ENCODE results near the gene ANKHD1. TPM values are rescaled to one million over a fixed set of nuclear protein-coding genes. Genes with fewer than 3 reads are reported as not detected.

The ANKHD1 gene
- total and polyA plus RNA-seq, 2 donors (not counting 1 experiment from before 2014, with no cell fraction given) = 45.4 to 74.5 TPM

GRCh38 chr5:140567871-140568270 is 166.2 kb downstream of the ANKHD1 start:
- Histone ChIP-seq H3K4me3 (replicated peaks in 1 of 4; ENCODE audit: control extremely low read depth in 1 of 4, insufficient read depth in 1 of 4, low read depth in 3 of 4, low read length in 4 of 4) (no peak overlapping the region), H3K36me3 (ENCODE audit: control insufficient read depth, insufficient read depth, low read length) (peaks cover 21% of the 10 kb centered on the region)

GRCh38 chr5:140568443-140569063 is 166.9 kb downstream of the ANKHD1 start:
- Histone ChIP-seq H3K36me3 (ENCODE audit: control insufficient read depth, insufficient read depth, low read length) (peaks cover 21% of the 10 kb centered on the region), H3K9me3 (ENCODE audit: control insufficient read depth, insufficient read depth, low read depth, low read length) (no peaks in the 10 kb centered on the region), H3K27me3 (ENCODE audit: control insufficient read depth, insufficient read depth, low read length) (no peaks in the 10 kb centered on the region), H4K20me1 (ENCODE audit: control insufficient read depth, extremely low read depth, insufficient read depth, low read length) (no peaks in the 10 kb centered on the region), H3K27ac (ENCODE audit: insufficient read depth, low read length) (no peak overlapping the region), H2AFZ (ENCODE audit: low read length) (no peak overlapping the region), H3K4me3 (replicated peaks in 1 of 4; ENCODE audit: control extremely low read depth in 1 of 4, insufficient read depth in 1 of 4, low read depth in 3 of 4, low read length in 4 of 4) (no peak overlapping the region), H3K4me1 (ENCODE audit: control insufficient read depth, extremely low read depth, insufficient read depth, low read length) (peaks cover 10% of the 10 kb centered on the region), H3K79me2 (ENCODE audit: control insufficient read depth, insufficient read depth, low read length) (peaks cover 29% of the 10 kb centered on the region), H3K4me2 (ENCODE audit: extremely low read depth, insufficient read depth, low read length) (no peak overlapping the region), H3K9ac (ENCODE audit: insufficient read depth, low read length) (peak overlapping the region; percentile 5)
- no peak for DNase-seq (ENCODE audit: low read depth in 2 of 2)
- TF ChIP-seq EZH2 (IDR thresholded peaks at IDR 0.05; ENCODE audit: low read length, missing control alignments) (no peak), CTCF (conservative IDR thresholded peaks at IDR 0.05 in 1 of 2, IDR thresholded peaks at IDR 0.05 in 1 of 2; ENCODE audit: low read depth in 1 of 2, low read length in 2 of 2) (no peak)

More at GRCh38 chr5:140567871-140568270, 166.2 kb downstream of the ANKHD1 start:
- no peak overlapping the region for H3K4me2 ChIP-seq (ENCODE audit: extremely low read depth, insufficient read depth, low read length)
- H3K9me3 ChIP-seq (ENCODE audit: control insufficient read depth, insufficient read depth, low read depth, low read length) = no peaks in the 10 kb centered on the region
- H4K20me1 ChIP-seq (ENCODE audit: control insufficient read depth, extremely low read depth, insufficient read depth, low read length) = no peaks in the 10 kb centered on the region
- no peak overlapping the region for H2AFZ ChIP-seq (ENCODE audit: low read length)
- peaks cover 12% of the 10 kb centered on the region for H3K4me1 ChIP-seq (ENCODE audit: control insufficient read depth, extremely low read depth, insufficient read depth, low read length)
- H3K79me2 ChIP-seq (ENCODE audit: control insufficient read depth, insufficient read depth, low read length) = peaks cover 29% of the 10 kb centered on the region
- no peak overlapping the region for H3K27ac ChIP-seq (ENCODE audit: insufficient read depth, low read length)
- TF ChIP-seq EZH2 (IDR thresholded peaks at IDR 0.05; ENCODE audit: low read length, missing control alignments) = no peak
- TF ChIP-seq CTCF (conservative IDR thresholded peaks at IDR 0.05 in 1 of 2, IDR thresholded peaks at IDR 0.05 in 1 of 2; ENCODE audit: low read depth in 1 of 2, low read length in 2 of 2) = no peak
- H3K27me3 ChIP-seq (ENCODE audit: control insufficient read depth, insufficient read depth, low read length) = no peaks in the 10 kb centered on the region
- DNase-seq (ENCODE audit: low read depth in 2 of 2) = no peak
- no peak overlapping the region for H3K9ac ChIP-seq (ENCODE audit: insufficient read depth, low read length)

GRCh38 chr5:140569197-140569596 is 167.6 kb downstream of the ANKHD1 start:
- peak overlapping the region; percentile 51 for H3K4me2 ChIP-seq (ENCODE audit: extremely low read depth, insufficient read depth, low read length)

More at GRCh38 chr5:140569197-140569596, 167.6 kb downstream of the ANKHD1 start:
- peaks cover 29% of the 10 kb centered on the region for H3K79me2 ChIP-seq (ENCODE audit: control insufficient read depth, insufficient read depth, low read length)
- TF ChIP-seq CTCF (conservative IDR thresholded peaks at IDR 0.05 in 1 of 2, IDR thresholded peaks at IDR 0.05 in 1 of 2; ENCODE audit: low read depth in 1 of 2, low read length in 2 of 2) (no peak), EZH2 (IDR thresholded peaks at IDR 0.05; ENCODE audit: low read length, missing control alignments) (no peak)
- H3K36me3 ChIP-seq (ENCODE audit: control insufficient read depth, insufficient read depth, low read length) = peaks cover 21% of the 10 kb centered on the region
- H3K4me3 ChIP-seq (replicated peaks in 1 of 4; ENCODE audit: control extremely low read depth in 1 of 4, insufficient read depth in 1 of 4, low read depth in 3 of 4, low read length in 4 of 4) = no peak overlapping the region
- H4K20me1 ChIP-seq (ENCODE audit: control insufficient read depth, extremely low read depth, insufficient read depth, low read length) = no peaks in the 10 kb centered on the region
- H3K27me3 ChIP-seq (ENCODE audit: control insufficient read depth, insufficient read depth, low read length) = no peaks in the 10 kb centered on the region
- no peak overlapping the region for H3K9ac ChIP-seq (ENCODE audit: insufficient read depth, low read length)
- DNase-seq (ENCODE audit: low read depth in 2 of 2) = no peak
- H2AFZ ChIP-seq (ENCODE audit: low read length) = no peak overlapping the region
- H3K27ac ChIP-seq (ENCODE audit: insufficient read depth, low read length) = no peak overlapping the region
- no peaks in the 10 kb centered on the region for H3K9me3 ChIP-seq (ENCODE audit: control insufficient read depth, insufficient read depth, low read depth, low read length)
- peaks cover 9% of the 10 kb centered on the region for H3K4me1 ChIP-seq (ENCODE audit: control insufficient read depth, extremely low read depth, insufficient read depth, low read length)

Data from fibroblast of lung (primary cell).